Skeletal muscle tissue (tissue), 4 donors: ENCODE data around the gene ZBTB17. TPM values are rescaled to one million over a fixed set of nuclear protein-coding genes. Genes with fewer than 3 reads are reported as not detected.

Experiments
- H3K27ac ChIP-seq: one replicate; pipeline ENCODE4 v1.7.0; 2013; ENCODE audit warnings: mild to moderate bottlenecking, low read depth, low read length, inconsistent platforms
- H3K27me3 ChIP-seq, 3 donors: one replicate each; pipeline ENCODE4 v1.7.0; 2013; ENCODE audit warnings: low read length in 3 of 3; ENCODE audit not compliant: control insufficient read depth in 3 of 3, insufficient read depth in 3 of 3
- H3K36me3 ChIP-seq, 3 donors: one replicate each; pipeline ENCODE4 v1.7.0; 2013; ENCODE audit warnings: low read length in 3 of 3; ENCODE audit not compliant: control insufficient read depth in 3 of 3, insufficient read depth in 3 of 3
- H3K4me1 ChIP-seq, 3 donors: one replicate each; pipeline ENCODE4 v1.7.0; 2013; ENCODE audit warnings: low read length in 3 of 3, mild to moderate bottlenecking in 3 of 3; ENCODE audit not compliant: control insufficient read depth in 3 of 3, insufficient read depth in 3 of 3
- H3K4me3 ChIP-seq, 3 donors: one replicate each; pipeline ENCODE4 v1.7.0; 2013; ENCODE audit warnings: low read length in 3 of 3
- H3K9ac ChIP-seq, 3 donors: one replicate each; pipeline ENCODE4 v1.7.0; 2013; ENCODE audit warnings: low read length in 3 of 3, mild to moderate bottlenecking in 3 of 3, moderate library complexity in 2 of 3, low read depth in 1 of 3
- H3K9me3 ChIP-seq, 3 donors: one replicate each; pipeline ENCODE4 v1.7.0; 2013; ENCODE audit warnings: low read length in 3 of 3; ENCODE audit not compliant: control insufficient read depth in 3 of 3
- total RNA-seq: library from RNA; depleted of rRNA; stranded (reverse); fragments of >200 nt; gene quantifications from one replicate; pipeline ENCODE4 v1.2.3, GENCODE V29; 2014
- donor health status: Osteomylitis.

ZBTB17 gene
- total RNA-seq, 1 donor from 2014 or later, result 23.5 TPM

- no peak overlapping the region for H3K4me3 ChIP-seq
- peak overlapping the region in 2 of 3 donors; percentile 66 to 72 for H3K9ac ChIP-seq
- H3K9me3 ChIP-seq, result no peaks in the 10 kb centered on the region
- H3K36me3 ChIP-seq, result peaks cover 15 to 23% (median 19%) of the 10 kb centered on the region in 3 donors
- H3K27ac ChIP-seq, result peak overlapping the region; percentile 92
- peaks cover 60 to 72% (median 66%) of the 10 kb centered on the region in 3 donors for H3K4me1 ChIP-seq
- H3K27me3 ChIP-seq, result no peaks in the 10 kb centered on the region
These were observed 25.1 kb downstream of the ZBTB17 start for GRCh38 chr1:15950763-15951295.

DNA sequence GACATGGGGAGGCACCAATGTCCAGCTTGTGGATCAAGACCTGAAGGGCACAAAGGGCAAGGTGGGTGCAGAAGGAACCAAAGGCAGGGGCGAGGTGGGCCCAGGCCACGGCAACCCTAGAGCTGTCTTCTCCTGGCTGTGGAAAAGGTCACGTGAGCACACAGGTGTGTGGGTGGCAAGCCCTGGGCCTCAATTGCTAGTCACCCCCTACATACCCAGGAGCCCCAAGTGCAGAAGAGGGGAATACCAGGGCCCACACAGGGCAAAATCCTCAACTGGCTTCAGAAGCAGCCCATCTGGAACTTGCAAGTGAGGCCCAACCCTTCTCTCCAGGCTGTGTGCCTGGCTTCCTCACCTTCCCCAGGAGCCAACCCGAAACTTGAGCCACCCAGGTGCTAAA is 25.6 kb downstream of the ZBTB17 start:
- peak overlapping the region; percentile 10 to 72 (median 44) for H3K4me3 ChIP-seq
- peaks cover 60 to 72% (median 66%) of the 10 kb centered on the region in 3 donors for H3K4me1 ChIP-seq

DNA sequence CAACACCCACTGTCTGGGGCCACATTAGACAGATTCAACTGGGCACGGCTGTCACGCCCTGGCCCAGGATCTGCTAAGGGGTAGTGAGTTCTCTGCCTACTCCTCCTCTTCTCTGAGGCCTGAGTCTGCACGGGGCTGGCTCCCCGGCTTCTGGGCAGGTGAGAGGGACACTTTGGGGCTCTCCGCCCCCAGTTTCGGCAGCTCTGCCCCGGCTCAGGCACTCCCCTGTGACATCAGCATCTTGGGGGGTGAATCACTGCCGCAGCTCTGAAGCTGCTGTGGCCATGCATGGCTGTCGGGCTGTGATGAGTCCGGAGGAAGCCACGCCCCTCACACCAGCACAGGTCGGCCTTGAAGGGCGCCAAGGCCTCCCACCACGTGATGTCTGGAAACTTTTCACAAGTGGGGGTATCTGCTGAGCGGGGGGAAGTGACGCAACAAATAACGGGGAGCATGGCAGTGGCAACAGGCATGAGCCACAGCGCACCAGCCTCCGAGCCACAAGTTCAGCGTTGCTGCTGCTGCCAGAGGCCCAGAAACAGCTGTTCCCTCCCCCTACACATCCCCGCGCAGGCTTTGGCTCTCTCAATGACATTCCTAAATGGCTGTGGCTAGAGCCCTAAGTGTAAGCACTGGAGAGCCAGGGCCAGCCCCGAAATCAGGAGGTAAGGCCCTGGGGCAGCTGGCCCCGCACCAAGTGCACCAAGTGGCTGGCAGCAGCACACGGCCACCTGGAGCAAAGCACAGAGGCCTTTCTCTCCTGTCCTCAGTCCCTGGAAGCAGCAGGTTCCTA is 26.3 kb downstream of the ZBTB17 start:
- H3K9me3 ChIP-seq, result no peaks in the 10 kb centered on the region
- H3K27me3 ChIP-seq, result no peaks in the 10 kb centered on the region
- peaks cover 60 to 72% (median 66%) of the 10 kb centered on the region in 3 donors for H3K4me1 ChIP-seq
- peak overlapping the region; percentile 54 to 72 (median 59) for H3K4me3 ChIP-seq
- peaks cover 23 to 34% (median 31%) of the 10 kb centered on the region in 3 donors for H3K36me3 ChIP-seq
- peak overlapping the region; percentile 92 for H3K27ac ChIP-seq
- H3K9ac ChIP-seq, result peak overlapping the region; percentile 66 to 74 (median 72)

More for the DNA sequence above, 25.6 kb downstream of the ZBTB17 start:
- Histone ChIP-seq H3K9ac (peak overlapping the region in 2 of 3 donors; percentile 66 to 72), H3K9me3 (no peaks in the 10 kb centered on the region), H3K36me3 (peaks cover 20 to 27% (median 24%) of the 10 kb centered on the region in 3 donors), H3K27ac (peak overlapping the region; percentile 92), H3K27me3 (no peaks in the 10 kb centered on the region)

- H3K9ac ChIP-seq, result peak overlapping the region; percentile 66 to 74 (median 72)
- peak overlapping the region; percentile 92 for H3K27ac ChIP-seq
- H3K4me1 ChIP-seq, result peaks cover 54 to 66% (median 59%) of the 10 kb centered on the region in 3 donors
- H3K4me3 ChIP-seq, result peak overlapping the region; percentile 54 to 72 (median 59)
- H3K9me3 ChIP-seq, result no peaks in the 10 kb centered on the region
- H3K36me3 ChIP-seq, result peaks cover 31 to 42% (median 38%) of the 10 kb centered on the region in 3 donors
- no peaks in the 10 kb centered on the region for H3K27me3 ChIP-seq
These were observed 27.1 kb downstream of the ZBTB17 start for GRCh38 chr1:15948595-15949452.

DNA sequence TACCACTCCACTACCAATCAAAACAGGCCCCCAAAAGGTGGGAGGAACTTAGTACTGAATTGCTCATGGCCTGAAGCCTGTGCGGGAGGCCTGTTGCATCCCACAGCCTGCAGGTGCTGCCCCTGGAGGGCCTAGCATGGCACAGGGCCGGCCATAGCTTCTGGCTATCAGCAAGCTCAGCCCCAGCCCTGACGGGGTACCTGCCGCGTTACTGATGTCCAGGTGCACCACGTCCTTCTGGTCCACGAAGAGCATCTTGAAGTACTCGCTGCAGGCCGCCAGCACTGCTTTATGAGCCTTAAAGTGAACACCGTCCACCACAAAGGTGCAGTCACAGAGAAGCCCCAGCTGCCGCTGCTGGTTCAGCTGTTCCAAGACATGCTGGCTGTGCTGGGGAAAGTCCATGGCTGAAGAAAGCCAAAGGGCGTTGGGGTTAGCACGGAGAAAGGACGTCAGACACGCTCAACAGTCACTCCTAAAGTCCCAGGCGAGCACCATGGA is 27.8 kb downstream of the ZBTB17 start:
- H3K27me3 ChIP-seq, result no peaks in the 10 kb centered on the region
- no peak overlapping the region for H3K9ac ChIP-seq
- peaks cover 48 to 59% (median 52%) of the 10 kb centered on the region in 3 donors for H3K4me1 ChIP-seq
- H3K36me3 ChIP-seq, result peaks cover 38 to 48% (median 45%) of the 10 kb centered on the region in 3 donors
- H3K9me3 ChIP-seq, result no peaks in the 10 kb centered on the region
- H3K4me3 ChIP-seq, result no peak overlapping the region
- H3K27ac ChIP-seq, result peak overlapping the region; percentile 92

DNA sequence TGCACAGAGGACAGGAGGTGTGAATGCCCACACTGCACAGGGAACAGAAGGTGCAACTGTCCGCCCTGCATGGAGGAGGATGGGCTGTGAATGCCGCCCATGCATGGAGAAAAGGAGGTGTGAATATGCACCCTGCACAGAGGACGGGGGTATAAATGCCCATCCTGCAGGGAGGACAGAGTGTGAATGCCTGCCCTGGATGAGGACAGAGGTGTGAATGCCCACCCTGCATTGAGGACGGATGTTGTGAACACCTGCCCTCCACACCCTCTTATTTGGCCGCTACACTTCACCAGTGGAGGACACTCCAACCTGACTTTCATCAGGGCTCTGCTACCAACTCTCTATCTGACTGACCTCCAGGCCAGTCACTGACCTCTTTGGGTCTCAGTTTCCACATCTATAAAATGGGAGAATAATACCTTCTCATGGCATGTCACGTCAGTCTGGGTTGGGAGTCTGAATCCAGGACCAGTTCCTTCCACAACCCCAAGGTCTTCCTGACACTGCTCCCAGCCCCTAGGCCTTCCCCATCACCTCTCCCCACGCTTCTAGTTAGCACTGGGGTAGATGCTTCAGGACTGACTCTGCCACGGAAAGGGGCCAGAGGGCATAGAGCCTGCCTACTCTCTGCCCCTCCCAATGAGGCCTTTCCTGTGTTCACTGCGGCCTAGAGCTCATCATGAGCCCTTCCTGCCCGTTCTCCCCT is 28.4 kb downstream of the ZBTB17 start:
- no peak overlapping the region for H3K4me3 ChIP-seq
- H3K9ac ChIP-seq, result no peak overlapping the region
- peaks cover 43 to 55% (median 48%) of the 10 kb centered on the region in 3 donors for H3K4me1 ChIP-seq
- peaks cover 44 to 54% (median 51%) of the 10 kb centered on the region in 3 donors for H3K36me3 ChIP-seq
- H3K9me3 ChIP-seq, result no peaks in the 10 kb centered on the region
- H3K27me3 ChIP-seq, result no peaks in the 10 kb centered on the region
- H3K27ac ChIP-seq, result no peak overlapping the region

- no peaks in the 10 kb centered on the region for H3K27me3 ChIP-seq
- no peak overlapping the region for H3K27ac ChIP-seq
- H3K9ac ChIP-seq, result no peak overlapping the region
- H3K4me1 ChIP-seq, result peaks cover 38 to 55% (median 44%) of the 10 kb centered on the region in 3 donors
- H3K9me3 ChIP-seq, result no peaks in the 10 kb centered on the region
- H3K36me3 ChIP-seq, result peaks cover 52 to 60% (median 57%) of the 10 kb centered on the region in 3 donors
- no peak overlapping the region for H3K4me3 ChIP-seq
These were observed 29.1 kb downstream of the ZBTB17 start for GRCh38 chr1:15946571-15947381.

DNA sequence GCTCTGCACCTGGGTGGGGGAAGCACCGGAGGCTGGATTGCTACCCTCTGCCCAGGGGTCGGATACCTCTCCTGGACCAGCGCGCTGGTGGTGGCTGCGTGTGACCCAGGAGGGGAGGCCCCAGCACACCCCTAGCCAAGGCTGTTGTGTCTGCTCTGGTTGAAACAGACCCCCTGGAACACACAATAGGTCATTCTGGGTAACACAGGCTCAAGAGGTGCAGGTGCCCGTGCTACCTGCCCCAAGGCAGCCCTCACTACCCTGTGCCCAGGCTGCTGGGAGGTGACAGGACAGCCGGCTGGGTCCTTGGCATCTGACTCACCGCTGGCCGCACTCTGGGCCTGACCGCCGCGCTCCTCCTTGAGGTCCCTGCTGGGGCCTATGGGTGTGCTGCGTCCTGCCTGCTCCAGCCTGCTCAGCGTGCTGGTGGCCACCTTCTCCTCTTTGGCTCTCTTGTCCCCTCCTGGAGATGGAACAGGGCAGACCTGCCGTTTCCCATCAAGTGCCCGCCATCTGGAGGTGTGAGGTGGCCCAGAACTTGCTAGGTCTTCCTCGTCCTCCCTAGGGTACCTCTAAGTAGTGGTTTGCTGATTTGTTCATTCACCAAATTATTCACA is 30.0 kb downstream of the ZBTB17 start:
- Histone ChIP-seq H3K9ac (no peak overlapping the region), H3K27ac (no peak overlapping the region), H3K4me3 (no peak overlapping the region), H3K36me3 (peaks cover 59 to 65% (median 63%) of the 10 kb centered on the region in 3 donors), H3K4me1 (peaks cover 37 to 55% (median 44%) of the 10 kb centered on the region in 3 donors), H3K27me3 (no peaks in the 10 kb centered on the region), H3K9me3 (no peaks in the 10 kb centered on the region)
